GM18519 (cell line): Measurements from ENCODE around the gene SDCBP2.

Source experiments
- ATAC-seq: cut with Tn5 transposase; IDR thresholded peaks from one replicate; pipeline ENCODE4 v1.9.1; 2021; ENCODE audit warnings: mild to moderate bottlenecking, moderate library complexity; ENCODE audit not compliant: unreplicated experiment, low FRiP score

SDCBP2 gene

GRCh38 chr20:1298888-1299511, 29.9 kb downstream of the SDCBP2 start:
- ATAC-seq, result no peak

- ATAC-seq, result no peak
Observed at GRCh38 chr20:1298166-1298565, 30.8 kb downstream of the SDCBP2 start.

- no peak for ATAC-seq
Observed at GRCh38 chr20:1297486-1297885, 31.5 kb downstream of the SDCBP2 start.

GRCh38 chr20:1296922-1297321, 32.0 kb downstream of the SDCBP2 start:
- ATAC-seq, result no peak

- ATAC-seq, result no peak
Observed at GRCh38 chr20:1296117-1296610, 32.8 kb downstream of the SDCBP2 start.

GRCh38 chr20:1295276-1295930, 33.5 kb downstream of the SDCBP2 start:
- no peak for ATAC-seq

- ATAC-seq, result no peak
Observed at GRCh38 chr20:1294497-1294896, 34.4 kb downstream of the SDCBP2 start.

GRCh38 chr20:1293641-1294379, 35.1 kb downstream of the SDCBP2 start:
- ATAC-seq, result no peak

GRCh38 chr20:1292620-1293019, 36.3 kb downstream of the SDCBP2 start:
- no peak for ATAC-seq

GRCh38 chr20:1291191-1291741, 37.7 kb downstream of the SDCBP2 start:
- ATAC-seq, result no peak

GRCh38 chr20:1287787-1288569, 41.0 kb downstream of the SDCBP2 start:
- no peak for ATAC-seq

- no peak for ATAC-seq
Observed at GRCh38 chr20:1287306-1287705, 41.6 kb downstream of the SDCBP2 start.

- ATAC-seq, result no peak
Observed at GRCh38 chr20:1286267-1287024, 42.5 kb downstream of the SDCBP2 start.

- ATAC-seq, result no peak
Observed at GRCh38 chr20:1283522-1284510, 45.1 kb downstream of the SDCBP2 start.

- ATAC-seq, result no peak
Observed at GRCh38 chr20:1282966-1283365, 46.0 kb downstream of the SDCBP2 start.

GRCh38 chr20:1281279-1282057, 47.5 kb downstream of the SDCBP2 start:
- ATAC-seq, result no peak

- ATAC-seq, result no peak
Observed at GRCh38 chr20:1280195-1281102, 48.5 kb downstream of the SDCBP2 start.
